Testis (tissue), 2 donors: ENCODE data around the gene EXOC4.

Source experiments
- POLR2A ChIP-seq: fragments of 450-650 bp; IDR thresholded peaks from one replicate; pipeline ENCODE4 v1.6.1; 2017; ENCODE audit warnings: antibody characterized with exemption, mild to moderate bottlenecking, moderate library complexity
- TF ChIP-seq, protein P1 (sequence below), 3 experiments: fragments of 450-650 bp in 2 of 3; fragments of 200-600 bp in 1 of 3; sonication (generic) in 1 of 3; IDR thresholded peaks; one replicate each; pipeline ENCODE4 v1.5.1; 2016 to 2019; ENCODE audit warnings: antibody characterized with exemption in 3 of 3, mild to moderate bottlenecking in 2 of 3, moderate library complexity in 1 of 3

DNA sequence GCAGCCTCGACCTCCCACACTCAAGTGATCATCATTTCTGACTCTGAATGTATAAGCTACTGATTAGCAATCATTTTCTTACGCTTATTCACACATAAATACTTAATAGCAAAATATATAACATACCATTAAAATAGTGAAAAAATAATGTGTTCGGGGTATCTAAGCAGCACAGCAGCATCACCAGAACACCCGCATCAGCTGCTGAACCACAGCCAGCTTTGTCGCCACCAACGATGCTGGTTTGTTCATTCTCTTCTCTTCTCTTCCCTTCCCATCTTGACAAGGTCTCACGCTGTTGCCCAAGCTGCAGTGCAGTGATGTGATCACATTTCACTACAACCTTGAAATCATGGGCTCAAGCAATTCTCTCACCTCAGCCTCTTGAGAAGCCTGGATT lies 449.2 kb downstream of the EXOC4 start:
- TF ChIP-seq, protein P1, sequence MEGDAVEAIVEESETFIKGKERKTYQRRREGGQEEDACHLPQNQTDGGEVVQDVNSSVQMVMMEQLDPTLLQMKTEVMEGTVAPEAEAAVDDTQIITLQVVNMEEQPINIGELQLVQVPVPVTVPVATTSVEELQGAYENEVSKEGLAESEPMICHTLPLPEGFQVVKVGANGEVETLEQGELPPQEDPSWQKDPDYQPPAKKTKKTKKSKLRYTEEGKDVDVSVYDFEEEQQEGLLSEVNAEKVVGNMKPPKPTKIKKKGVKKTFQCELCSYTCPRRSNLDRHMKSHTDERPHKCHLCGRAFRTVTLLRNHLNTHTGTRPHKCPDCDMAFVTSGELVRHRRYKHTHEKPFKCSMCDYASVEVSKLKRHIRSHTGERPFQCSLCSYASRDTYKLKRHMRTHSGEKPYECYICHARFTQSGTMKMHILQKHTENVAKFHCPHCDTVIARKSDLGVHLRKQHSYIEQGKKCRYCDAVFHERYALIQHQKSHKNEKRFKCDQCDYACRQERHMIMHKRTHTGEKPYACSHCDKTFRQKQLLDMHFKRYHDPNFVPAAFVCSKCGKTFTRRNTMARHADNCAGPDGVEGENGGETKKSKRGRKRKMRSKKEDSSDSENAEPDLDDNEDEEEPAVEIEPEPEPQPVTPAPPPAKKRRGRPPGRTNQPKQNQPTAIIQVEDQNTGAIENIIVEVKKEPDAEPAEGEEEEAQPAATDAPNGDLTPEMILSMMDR (IDR thresholded peaks at IDR 0.05) = no peak
- TF ChIP-seq POLR2A = no peak
